Activated naive CD8-positive, alpha-beta T cell treated with anti-CD3 and anti-CD28 coated beads for 36 hours (primary cell): ENCODE results near the gene FSTL4. TPM values are rescaled to one million over a fixed set of nuclear protein-coding genes. Genes with fewer than 3 reads are reported as not detected.

Source experiments
- DNase-seq: peaks from one replicate; pipeline ENCODE4 v3.0.0; 2021
- H3K27ac Mint-ChIP-seq: one replicate; pipeline ENCODE4 v1.8.0; 2022; ENCODE audit warnings: mild to moderate bottlenecking, moderate library complexity, mixed read lengths
- H3K27me3 Mint-ChIP-seq: one replicate; pipeline ENCODE4 v1.8.0; 2022; ENCODE audit warnings: mild to moderate bottlenecking, mixed read lengths
- H3K36me3 Mint-ChIP-seq: one replicate; pipeline ENCODE4 v1.8.0; 2021; ENCODE audit warnings: mild to moderate bottlenecking, mixed read lengths
- H3K4me1 Mint-ChIP-seq: one replicate; pipeline ENCODE4 v1.8.0; 2021; ENCODE audit warnings: mixed read lengths
- H3K4me3 Mint-ChIP-seq: one replicate; pipeline ENCODE4 v1.8.0; 2022; ENCODE audit warnings: mild to moderate bottlenecking, moderate library complexity, mixed read lengths
- H3K9me3 Mint-ChIP-seq: one replicate; pipeline ENCODE4 v1.8.0; 2022; ENCODE audit warnings: mixed read lengths
- total RNA-seq, 2 experiments: library from RNA; stranded (reverse); gene quantifications; one replicate each; pipeline ENCODE4 v1.2.3, GENCODE V29; 2021

Gene FSTL4
- total RNA-seq, 2 experiments from 2014 or later = 0.10 to 0.29 TPM

DNA sequence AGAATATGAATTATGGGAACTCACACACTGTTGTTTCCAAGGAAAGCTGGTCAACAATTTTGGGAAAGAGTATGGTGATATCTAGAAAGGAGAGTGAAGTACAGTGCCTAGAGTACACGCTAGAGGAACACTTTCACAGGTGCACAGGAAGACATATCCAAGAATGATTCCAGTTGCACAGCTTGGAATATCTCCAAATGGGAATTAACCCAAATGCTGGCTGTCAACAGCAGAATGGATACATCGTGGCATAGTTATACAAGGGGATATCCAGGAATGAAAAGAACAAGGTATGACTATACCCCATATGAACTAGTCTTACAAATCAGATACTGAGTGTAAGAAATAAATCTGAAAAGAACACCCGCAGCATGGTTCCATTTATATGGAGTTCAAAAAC lies 231.3 kb downstream of the FSTL4 start:
- Mint-ChIP-seq H3K27ac (no peak overlapping the region), H3K9me3 (peaks cover 19% of the 10 kb centered on the region), H3K4me1 (peaks cover 3% of the 10 kb centered on the region), H3K27me3 (peaks cover 21% of the 10 kb centered on the region), H3K36me3 (peaks cover 7% of the 10 kb centered on the region), H3K4me3 (no peak overlapping the region)
- DNase-seq = no peak

GRCh38 chr5:133377736-133378135 lies 234.6 kb downstream of the FSTL4 start:
- Mint-ChIP-seq H3K36me3 (peaks cover 7% of the 10 kb centered on the region), H3K4me1 (peaks cover 3% of the 10 kb centered on the region), H3K4me3 (no peak overlapping the region), H3K27me3 (peaks cover 26% of the 10 kb centered on the region), H3K27ac (no peak overlapping the region), H3K9me3 (peaks cover 20% of the 10 kb centered on the region)
- DNase-seq = no peak

- Mint-ChIP-seq H3K9me3 (peaks cover 20% of the 10 kb centered on the region), H3K36me3 (peaks cover 7% of the 10 kb centered on the region), H3K4me3 (no peak overlapping the region), H3K27ac (no peak overlapping the region), H3K27me3 (peaks cover 19% of the 10 kb centered on the region), H3K4me1 (peaks cover under 1% of the 10 kb centered on the region)
- no peak for DNase-seq
Measured at GRCh38 chr5:133376986-133377385, 235.4 kb downstream of the FSTL4 start.

DNA sequence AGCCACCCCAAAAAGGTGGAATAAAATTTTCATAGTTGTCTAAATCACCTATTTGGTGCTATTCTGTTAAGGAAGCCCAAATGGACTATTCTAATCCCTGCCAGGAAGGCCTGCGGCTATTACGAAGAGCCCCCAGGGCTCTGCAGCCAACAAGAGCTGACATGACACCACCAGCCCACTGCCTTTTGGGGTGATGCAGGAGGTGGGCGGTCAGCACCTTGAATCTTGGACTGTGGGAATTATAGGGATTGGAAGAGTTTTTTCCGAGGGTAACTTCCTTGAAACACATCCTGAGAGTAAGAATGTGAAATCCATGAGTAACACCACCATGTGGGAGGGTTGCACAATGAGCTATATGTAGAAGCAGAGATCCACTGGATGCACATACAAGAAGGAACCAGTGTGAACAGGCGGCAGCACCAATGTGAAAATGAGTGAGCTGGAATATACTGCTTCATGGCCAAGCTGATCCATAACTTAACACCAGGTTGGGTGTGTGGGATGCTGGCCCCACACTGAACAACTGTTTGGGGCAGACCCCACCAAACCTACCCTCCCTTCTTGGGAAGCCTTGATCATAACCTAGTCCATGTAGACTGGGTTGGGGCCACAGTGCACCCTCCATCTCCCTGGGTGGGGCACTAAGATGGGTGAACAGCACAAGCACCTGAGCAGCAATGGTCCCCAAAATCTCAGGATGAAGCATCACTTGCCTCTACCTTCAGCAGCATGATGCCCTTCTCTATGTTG lies 239.0 kb downstream of the FSTL4 start:
- peaks cover 6% of the 10 kb centered on the region for H3K27me3 Mint-ChIP-seq
- no peak for DNase-seq
- H3K36me3 Mint-ChIP-seq = peaks cover 7% of the 10 kb centered on the region
- no peak overlapping the region for H3K27ac Mint-ChIP-seq
- H3K4me3 Mint-ChIP-seq = no peak overlapping the region
- H3K9me3 Mint-ChIP-seq = peaks cover 15% of the 10 kb centered on the region
- H3K4me1 Mint-ChIP-seq = no peaks in the 10 kb centered on the region

- no peak overlapping the region for H3K27ac Mint-ChIP-seq
- H3K4me3 Mint-ChIP-seq = no peak overlapping the region
- no peaks in the 10 kb centered on the region for H3K4me1 Mint-ChIP-seq
- H3K27me3 Mint-ChIP-seq = peaks cover 6% of the 10 kb centered on the region
- peaks cover 9% of the 10 kb centered on the region for H3K9me3 Mint-ChIP-seq
- peaks cover under 1% of the 10 kb centered on the region for H3K36me3 Mint-ChIP-seq
- no peak for DNase-seq
Measured at GRCh38 chr5:133372293-133372937, 239.9 kb downstream of the FSTL4 start.

- Mint-ChIP-seq H3K9me3 (peaks cover 2% of the 10 kb centered on the region), H3K4me1 (no peaks in the 10 kb centered on the region), H3K27ac (no peak overlapping the region), H3K27me3 (peaks cover 6% of the 10 kb centered on the region), H3K36me3 (no peaks in the 10 kb centered on the region), H3K4me3 (no peak overlapping the region)
- no peak for DNase-seq
Measured at GRCh38 chr5:133371371-133372155, 240.8 kb downstream of the FSTL4 start.

- Mint-ChIP-seq H3K27me3 (peaks cover 6% of the 10 kb centered on the region), H3K9me3 (no peaks in the 10 kb centered on the region), H3K36me3 (no peaks in the 10 kb centered on the region), H3K4me1 (no peaks in the 10 kb centered on the region), H3K4me3 (no peak overlapping the region), H3K27ac (no peak overlapping the region)
- DNase-seq = no peak
Measured at GRCh38 chr5:133370904-133371303, 241.4 kb downstream of the FSTL4 start.

- no peak for DNase-seq
- H3K36me3 Mint-ChIP-seq = no peaks in the 10 kb centered on the region
- no peaks in the 10 kb centered on the region for H3K4me1 Mint-ChIP-seq
- H3K27ac Mint-ChIP-seq = no peak overlapping the region
- H3K27me3 Mint-ChIP-seq = peaks cover 6% of the 10 kb centered on the region
- H3K4me3 Mint-ChIP-seq = no peak overlapping the region
- H3K9me3 Mint-ChIP-seq = no peaks in the 10 kb centered on the region
Measured at GRCh38 chr5:133370036-133370831, 242.1 kb downstream of the FSTL4 start.

GRCh38 chr5:133368916-133369783 lies 243.2 kb downstream of the FSTL4 start:
- no peak for DNase-seq
- Mint-ChIP-seq H3K36me3 (no peaks in the 10 kb centered on the region), H3K27ac (no peak overlapping the region), H3K4me1 (no peaks in the 10 kb centered on the region), H3K4me3 (no peak overlapping the region), H3K27me3 (peaks cover 11% of the 10 kb centered on the region), H3K9me3 (no peaks in the 10 kb centered on the region)

- DNase-seq = no peak
- Mint-ChIP-seq H3K27ac (no peak overlapping the region), H3K4me1 (no peaks in the 10 kb centered on the region), H3K4me3 (no peak overlapping the region), H3K9me3 (no peaks in the 10 kb centered on the region), H3K36me3 (no peaks in the 10 kb centered on the region), H3K27me3 (peaks cover 9% of the 10 kb centered on the region)
Measured at GRCh38 chr5:133367984-133368383, 244.4 kb downstream of the FSTL4 start.

DNA sequence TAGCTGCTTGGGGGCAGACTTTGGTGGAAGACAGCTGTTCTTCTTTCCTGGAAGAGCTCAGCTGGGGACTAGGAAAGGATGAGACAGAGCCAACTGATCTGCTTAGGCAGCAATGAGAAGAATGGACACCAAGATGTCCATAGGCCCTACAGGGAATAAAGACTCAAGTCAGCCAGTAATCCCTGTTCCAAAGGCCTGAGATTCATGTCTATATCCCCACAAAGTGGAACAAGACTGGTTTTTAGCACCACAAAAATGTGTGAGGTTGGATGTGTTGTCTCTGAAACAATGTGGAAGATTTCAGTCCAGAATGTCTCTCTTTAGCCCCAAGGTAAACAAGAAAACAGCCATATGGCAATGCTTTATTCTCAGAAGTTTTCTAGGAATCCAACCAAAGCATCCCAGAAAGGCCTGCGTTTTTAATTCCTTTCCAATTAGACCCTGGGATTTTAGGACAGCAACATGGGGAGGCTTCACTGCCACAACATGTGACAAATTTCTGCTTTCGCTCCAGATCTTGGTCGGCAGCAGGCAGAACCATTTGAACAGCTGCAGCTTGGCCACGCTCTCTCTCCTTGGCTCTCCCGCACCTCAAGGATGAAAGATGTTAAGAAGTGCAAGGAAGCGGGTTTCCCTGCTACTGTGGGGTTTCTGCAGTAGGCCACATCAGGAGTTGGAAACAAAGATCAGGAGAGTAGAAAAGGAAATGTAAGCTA lies 245.1 kb downstream of the FSTL4 start:
- H3K9me3 Mint-ChIP-seq = no peaks in the 10 kb centered on the region
- no peak for DNase-seq
- no peaks in the 10 kb centered on the region for H3K4me1 Mint-ChIP-seq
- peaks cover 9% of the 10 kb centered on the region for H3K27me3 Mint-ChIP-seq
- no peaks in the 10 kb centered on the region for H3K36me3 Mint-ChIP-seq
- no peak overlapping the region for H3K27ac Mint-ChIP-seq
- H3K4me3 Mint-ChIP-seq = no peak overlapping the region

DNA sequence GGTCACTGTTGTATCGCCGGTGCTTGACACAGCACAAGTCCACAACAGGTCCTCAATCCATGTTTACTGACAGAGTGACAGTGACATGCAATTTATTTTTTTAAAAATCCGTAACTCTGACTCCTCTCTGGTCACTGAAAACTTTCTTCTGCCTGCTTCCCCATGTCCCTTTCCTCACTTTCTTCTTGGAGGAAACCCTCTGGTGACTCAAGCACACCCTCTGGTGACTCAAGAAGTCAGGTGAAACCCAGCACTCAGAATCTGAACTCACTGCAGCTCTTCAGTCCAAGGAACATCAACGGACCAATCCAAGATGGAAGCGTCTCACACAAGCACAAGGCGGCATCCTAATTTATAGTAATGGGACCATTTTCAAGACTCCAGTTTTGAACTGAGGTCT lies 245.9 kb downstream of the FSTL4 start:
- H3K27ac Mint-ChIP-seq = no peak overlapping the region
- no peaks in the 10 kb centered on the region for H3K4me1 Mint-ChIP-seq
- DNase-seq = no peak
- H3K36me3 Mint-ChIP-seq = no peaks in the 10 kb centered on the region
- H3K27me3 Mint-ChIP-seq = peaks cover 9% of the 10 kb centered on the region
- no peaks in the 10 kb centered on the region for H3K9me3 Mint-ChIP-seq
- no peak overlapping the region for H3K4me3 Mint-ChIP-seq

DNA sequence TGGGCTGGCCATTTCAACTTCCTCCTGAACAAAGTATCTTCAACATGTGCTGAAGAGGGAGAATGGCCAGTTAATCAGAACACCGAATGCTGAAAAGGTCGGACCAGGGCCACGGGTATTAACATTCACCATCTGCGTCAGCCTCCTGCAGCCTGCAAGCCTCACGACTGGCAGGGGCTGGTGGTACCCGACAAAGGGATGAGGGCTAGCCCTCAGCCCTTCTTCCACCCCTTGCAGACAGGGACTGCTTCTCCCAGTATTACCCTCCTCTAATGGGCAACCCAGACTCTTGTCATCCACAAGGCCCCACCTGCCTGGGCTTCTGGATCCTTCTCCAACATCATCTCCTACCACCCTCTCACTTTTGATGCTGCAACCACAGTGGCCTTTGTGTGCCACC lies 246.6 kb downstream of the FSTL4 start:
- H3K4me3 Mint-ChIP-seq = no peak overlapping the region
- H3K9me3 Mint-ChIP-seq = no peaks in the 10 kb centered on the region
- no peak overlapping the region for H3K27ac Mint-ChIP-seq
- peaks cover 9% of the 10 kb centered on the region for H3K27me3 Mint-ChIP-seq
- no peaks in the 10 kb centered on the region for H3K4me1 Mint-ChIP-seq
- no peaks in the 10 kb centered on the region for H3K36me3 Mint-ChIP-seq
- no peak for DNase-seq
